Measurements from ENCODE around the gene CUL4A.

- TF ChIP-seq CTCF (conservative IDR thresholded peaks at IDR 0.05; ENCODE audit: low read length) (no peak), EZH2phosphoT487 (IDR thresholded peaks at IDR 0.05; ENCODE audit: borderline replicate concordance) (no peak)
Measured at GRCh38 chr13:113296823-113297369, 87.5 kb downstream of the CUL4A start, which contains the start of gene LAMP1.
